GM18502 (cell line): Measurements from ENCODE around the gene TTC24.
"Not testable (repeated sequence)": the region's sequence is repeated elsewhere in the genome, so short reads cannot be mapped to it uniquely, and the experiment has no call there.

Experiments
- ATAC-seq: cut with Tn5 transposase; IDR thresholded peaks from one replicate; pipeline ENCODE4 v1.9.1; 2021; ENCODE audit warnings: mild to moderate bottlenecking; ENCODE audit not compliant: unreplicated experiment, poor library complexity

The TTC24 gene

GRCh38 chr1:156579472-156579871 is at the start of gene TTC24:
Gene TTC24, plus strand, starts transcription at chr1:156579723. Its CDS starts 1,642 bp downstream, at chr1:156581365.
- ATAC-seq, result no peak

- no peak for ATAC-seq
Observed at GRCh38 chr1:156530006-156530405, 49.5 kb upstream of the TTC24 start.

GRCh38 chr1:156532374-156532773 is 47.1 kb upstream of the TTC24 start:
- ATAC-seq, result no peak

- ATAC-seq, result no peak
Observed at GRCh38 chr1:156533568-156534220, 45.8 kb upstream of the TTC24 start.

GRCh38 chr1:156534424-156535060 is 45.0 kb upstream of the TTC24 start:
- ATAC-seq, result no peak

GRCh38 chr1:156537027-156537426 is 42.5 kb upstream of the TTC24 start:
- no peak for ATAC-seq

GRCh38 chr1:156538711-156539440 is 40.6 kb upstream of the TTC24 start:
- ATAC-seq, result no peak

- no peak for ATAC-seq
Observed at GRCh38 chr1:156539818-156540355, 39.6 kb upstream of the TTC24 start.

- no peak for ATAC-seq
Observed at GRCh38 chr1:156540955-156541354, 38.6 kb upstream of the TTC24 start.

- no peak for ATAC-seq
Observed at GRCh38 chr1:156543066-156543465, 36.5 kb upstream of the TTC24 start.

- ATAC-seq, result no peak
Observed at GRCh38 chr1:156544592-156545102, 34.9 kb upstream of the TTC24 start.

GRCh38 chr1:156546267-156546666 is 33.3 kb upstream of the TTC24 start:
- no peak for ATAC-seq

- ATAC-seq, result no peak
Observed at GRCh38 chr1:156547434-156547833, 32.1 kb upstream of the TTC24 start.

- no peak for ATAC-seq
Observed at GRCh38 chr1:156547982-156548381, 31.5 kb upstream of the TTC24 start.

GRCh38 chr1:156549390-156549789 is 30.1 kb upstream of the TTC24 start:
- ATAC-seq, result no peak

- ATAC-seq, result no peak
Observed at GRCh38 chr1:156549831-156550230, 29.7 kb upstream of the TTC24 start.

- no peak for ATAC-seq
Observed at GRCh38 chr1:156550346-156550745, 29.2 kb upstream of the TTC24 start.

- ATAC-seq, result no peak
Observed at GRCh38 chr1:156551066-156551643, 28.4 kb upstream of the TTC24 start.

- no peak for ATAC-seq
Observed at GRCh38 chr1:156551869-156552268, 27.7 kb upstream of the TTC24 start.

- ATAC-seq, result no peak
Observed at GRCh38 chr1:156552518-156552917, 27.0 kb upstream of the TTC24 start.

- not testable (repeated sequence) for ATAC-seq
Observed at GRCh38 chr1:156552937-156553336, 26.6 kb upstream of the TTC24 start.
